Suprapubic skin (tissue), 4 donors: ENCODE data around the gene APEH.

Experiments used
- POLR2A ChIP-seq, 2 donors: fragments of 450-650 bp; IDR thresholded peaks; one replicate each; pipeline ENCODE4 v1.6.1; 2017; ENCODE audit warnings: antibody characterized with exemption in 2 of 2, mild to moderate bottlenecking in 2 of 2, moderate library complexity in 2 of 2
- POLR2AphosphoS5 ChIP-seq, 3 donors: sonication (generic); formaldehyde crosslinking; IDR thresholded peaks; one replicate each; pipeline ENCODE4 v1.6.1; 2017; ENCODE audit warnings: antibody characterized with exemption in 3 of 3
- TF ChIP-seq, protein P1 (sequence below), 2 donors: fragments of 200-600 bp in 1 of 2; fragments of 450-650 bp in 1 of 2; sonication (generic) in 1 of 2; IDR thresholded peaks; one replicate each; pipeline ENCODE4 v1.5.1; 2016 to 2019; ENCODE audit warnings: antibody characterized with exemption in 2 of 2, mild to moderate bottlenecking in 1 of 2, moderate library complexity in 1 of 2

- TF ChIP-seq, protein P1, sequence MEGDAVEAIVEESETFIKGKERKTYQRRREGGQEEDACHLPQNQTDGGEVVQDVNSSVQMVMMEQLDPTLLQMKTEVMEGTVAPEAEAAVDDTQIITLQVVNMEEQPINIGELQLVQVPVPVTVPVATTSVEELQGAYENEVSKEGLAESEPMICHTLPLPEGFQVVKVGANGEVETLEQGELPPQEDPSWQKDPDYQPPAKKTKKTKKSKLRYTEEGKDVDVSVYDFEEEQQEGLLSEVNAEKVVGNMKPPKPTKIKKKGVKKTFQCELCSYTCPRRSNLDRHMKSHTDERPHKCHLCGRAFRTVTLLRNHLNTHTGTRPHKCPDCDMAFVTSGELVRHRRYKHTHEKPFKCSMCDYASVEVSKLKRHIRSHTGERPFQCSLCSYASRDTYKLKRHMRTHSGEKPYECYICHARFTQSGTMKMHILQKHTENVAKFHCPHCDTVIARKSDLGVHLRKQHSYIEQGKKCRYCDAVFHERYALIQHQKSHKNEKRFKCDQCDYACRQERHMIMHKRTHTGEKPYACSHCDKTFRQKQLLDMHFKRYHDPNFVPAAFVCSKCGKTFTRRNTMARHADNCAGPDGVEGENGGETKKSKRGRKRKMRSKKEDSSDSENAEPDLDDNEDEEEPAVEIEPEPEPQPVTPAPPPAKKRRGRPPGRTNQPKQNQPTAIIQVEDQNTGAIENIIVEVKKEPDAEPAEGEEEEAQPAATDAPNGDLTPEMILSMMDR (IDR thresholded peaks at IDR 0.05), result no peak
- TF ChIP-seq POLR2AphosphoS5 (IDR thresholded peaks at IDR 0.05) (no peak), POLR2A (IDR thresholded peaks at IDR 0.05) (no peak)
Measured at GRCh38 chr3:49658711-49659110, 15.4 kb upstream of the APEH start.
